Lower leg skin (tissue), 4 donors: ENCODE measurements around the gene NINJ2. TPM values are rescaled to one million over a fixed set of nuclear protein-coding genes. Genes with fewer than 3 reads are reported as not detected.

ENCODE experiments used
- DNase-seq, 2 donors: peaks; one replicate each; pipeline ENCODE4 v3.0.0-alpha.2; 2019; ENCODE audit warnings: low spot score in 2 of 2
- H3K4me3 ChIP-seq: fragments of 200-600 bp; sonication (generic); 2 replicates; pipeline ENCODE4 v1.5.1; 2017; ENCODE audit warnings: mild to moderate bottlenecking, low read depth; ENCODE audit not compliant: poor library complexity, severe bottlenecking
- POLR2A ChIP-seq, 2 donors: fragments of 450-650 bp; IDR thresholded peaks; one replicate each; pipeline ENCODE4 v1.6.1; 2016 to 2017; ENCODE audit warnings: antibody characterized with exemption in 2 of 2, mild to moderate bottlenecking in 1 of 2, moderate library complexity in 1 of 2
- WGBS, 2 donors: methylation state at CpG; one replicate each; pipeline ENCODE4 v1.1.5; 2018; 5-methylcytosine and 5-hydroxymethylcytosine counted together
- intact Hi-C: fragments of 100-400 bp; cut with DNase I; formaldehyde crosslinking; loops from one replicate; pipeline ENCODE4 v1.15.0; 2023; ENCODE audit warnings: low total_unique reads
- total RNA-seq, 4 donors: library from RNA; depleted of rRNA; stranded (reverse); fragments of >200 nt; gene quantifications; one replicate each; pipeline ENCODE4 v1.1.0, GENCODE V29; 2016
- TF ChIP-seq, protein P1 (sequence below), 3 donors: fragments of 450-650 bp; IDR thresholded peaks; one replicate each; pipeline ENCODE4 v1.5.1; 2016; ENCODE audit warnings: antibody characterized with exemption in 3 of 3, mild to moderate bottlenecking in 3 of 3, moderate library complexity in 2 of 3

The NINJ2 gene
- total RNA-seq, 4 donors from 2014 or later: 4.5 to 30.8 (median 11.5) TPM

DNA sequence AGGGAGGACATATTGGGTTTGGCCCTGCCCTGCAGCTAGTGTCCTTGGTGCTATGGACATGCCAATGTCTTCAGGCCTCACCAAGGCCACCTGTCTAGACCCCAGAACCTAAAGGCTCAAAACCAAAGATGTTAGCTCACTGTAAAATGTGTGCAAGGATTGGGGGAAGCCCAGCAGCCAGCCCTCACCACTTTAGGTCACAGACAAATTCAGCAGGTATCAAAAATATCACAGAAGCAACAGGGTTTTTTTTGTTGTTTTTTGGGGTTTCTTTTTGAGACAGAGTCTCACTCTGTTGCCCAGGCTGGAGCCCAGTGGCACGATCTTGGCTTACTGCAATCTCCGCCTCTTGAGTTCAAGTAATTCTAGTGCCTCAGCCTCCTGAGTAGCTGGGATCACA lies 29.0 kb upstream of the NINJ2 start:
- 83 to 89% methylated on average over 2 of the region's 2 CpGs for WGBS, 2 donors

DNA sequence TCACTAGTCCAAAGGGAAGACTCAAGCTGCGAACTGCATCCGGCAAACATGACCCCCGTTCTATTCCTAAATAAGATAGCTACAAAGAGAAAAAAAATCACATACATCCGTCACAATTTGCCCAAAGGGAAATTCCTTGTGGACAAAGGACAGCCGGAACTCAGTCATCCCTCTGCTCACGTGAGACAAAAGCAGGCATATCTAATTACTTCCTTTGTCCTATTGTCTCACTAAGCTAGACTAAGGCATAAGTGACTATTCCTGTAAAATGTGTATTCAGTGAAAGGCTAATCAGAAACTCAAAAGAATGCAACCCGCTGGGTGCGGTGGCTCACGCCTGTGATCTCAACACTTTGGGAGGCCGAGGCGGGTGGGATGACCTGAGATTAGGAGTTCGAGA lies 27.2 kb upstream of the NINJ2 start:
- 80 to 85% methylated on average over 12 of the region's 12 CpGs for WGBS, 2 donors
- H3K4me3 ChIP-seq: no peak overlapping the region
- no peak for DNase-seq
- TF ChIP-seq POLR2A (IDR thresholded peaks at IDR 0.05): no peak
- TF ChIP-seq, protein P1, sequence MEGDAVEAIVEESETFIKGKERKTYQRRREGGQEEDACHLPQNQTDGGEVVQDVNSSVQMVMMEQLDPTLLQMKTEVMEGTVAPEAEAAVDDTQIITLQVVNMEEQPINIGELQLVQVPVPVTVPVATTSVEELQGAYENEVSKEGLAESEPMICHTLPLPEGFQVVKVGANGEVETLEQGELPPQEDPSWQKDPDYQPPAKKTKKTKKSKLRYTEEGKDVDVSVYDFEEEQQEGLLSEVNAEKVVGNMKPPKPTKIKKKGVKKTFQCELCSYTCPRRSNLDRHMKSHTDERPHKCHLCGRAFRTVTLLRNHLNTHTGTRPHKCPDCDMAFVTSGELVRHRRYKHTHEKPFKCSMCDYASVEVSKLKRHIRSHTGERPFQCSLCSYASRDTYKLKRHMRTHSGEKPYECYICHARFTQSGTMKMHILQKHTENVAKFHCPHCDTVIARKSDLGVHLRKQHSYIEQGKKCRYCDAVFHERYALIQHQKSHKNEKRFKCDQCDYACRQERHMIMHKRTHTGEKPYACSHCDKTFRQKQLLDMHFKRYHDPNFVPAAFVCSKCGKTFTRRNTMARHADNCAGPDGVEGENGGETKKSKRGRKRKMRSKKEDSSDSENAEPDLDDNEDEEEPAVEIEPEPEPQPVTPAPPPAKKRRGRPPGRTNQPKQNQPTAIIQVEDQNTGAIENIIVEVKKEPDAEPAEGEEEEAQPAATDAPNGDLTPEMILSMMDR (IDR thresholded peaks at IDR 0.05): no peak
- intact Hi-C loops: no loop called here

More for the DNA sequence above, 29.0 kb upstream of the NINJ2 start:
- TF ChIP-seq, protein P1 (IDR thresholded peaks at IDR 0.05): no peak
- no peak for TF ChIP-seq POLR2A (IDR thresholded peaks at IDR 0.05)
- H3K4me3 ChIP-seq: no peak overlapping the region
- no peak for DNase-seq
- intact Hi-C loops: no loop called here

DNA sequence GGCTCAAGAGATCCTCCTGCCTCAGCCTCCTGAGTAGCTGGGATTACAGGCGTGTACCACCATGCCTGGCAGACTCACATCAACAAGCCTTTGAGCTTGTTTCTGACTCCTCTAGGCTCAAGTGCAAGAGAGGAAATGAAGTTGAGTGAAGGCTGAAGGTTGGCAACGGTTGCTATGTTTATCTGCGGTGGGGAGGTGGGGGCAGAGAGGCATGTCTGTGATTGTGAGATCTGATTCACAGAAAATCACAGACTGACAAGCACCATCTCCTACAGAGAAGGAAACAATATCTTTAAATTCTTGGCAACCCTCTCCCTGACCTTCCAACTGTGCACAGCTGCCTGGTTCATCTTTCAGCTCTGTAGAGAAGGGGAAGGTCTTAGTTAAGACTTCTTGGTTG lies 22.1 kb upstream of the NINJ2 start:
- no peak for TF ChIP-seq POLR2A (IDR thresholded peaks at IDR 0.05)
- TF ChIP-seq, protein P1 (IDR thresholded peaks at IDR 0.05): no peak
- H3K4me3 ChIP-seq: no peak overlapping the region
- no peak for DNase-seq
- intact Hi-C loops: no loop called here
- WGBS, 2 donors: 25 to 59% methylated on average over 3 of the region's 3 CpGs

DNA sequence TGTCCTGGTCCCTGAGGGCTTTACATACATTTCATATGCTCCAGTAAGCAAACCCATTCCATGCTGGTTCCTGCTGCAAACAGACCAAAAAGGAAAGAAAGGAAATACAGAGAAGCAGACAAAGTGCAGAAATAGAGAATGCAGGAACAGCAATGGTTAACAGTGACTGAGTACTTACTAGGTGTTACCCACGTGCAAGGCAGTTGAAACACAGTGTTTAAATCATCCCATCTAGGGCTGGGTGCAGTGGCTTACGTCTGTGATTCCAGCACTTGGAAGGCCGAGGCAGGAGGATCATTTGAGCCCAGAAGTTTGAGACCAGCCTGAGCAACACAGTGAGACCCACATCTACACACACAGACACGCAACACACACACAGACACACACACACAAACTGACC lies 21.2 kb upstream of the NINJ2 start:
- no peak overlapping the region for H3K4me3 ChIP-seq
- no peak for DNase-seq
- 63 to 69% methylated on average over 4 of the region's 4 CpGs for WGBS, 2 donors
- intact Hi-C loops: no loop called here
- TF ChIP-seq, protein P1 (IDR thresholded peaks at IDR 0.05): no peak
- TF ChIP-seq POLR2A (IDR thresholded peaks at IDR 0.05): no peak

DNA sequence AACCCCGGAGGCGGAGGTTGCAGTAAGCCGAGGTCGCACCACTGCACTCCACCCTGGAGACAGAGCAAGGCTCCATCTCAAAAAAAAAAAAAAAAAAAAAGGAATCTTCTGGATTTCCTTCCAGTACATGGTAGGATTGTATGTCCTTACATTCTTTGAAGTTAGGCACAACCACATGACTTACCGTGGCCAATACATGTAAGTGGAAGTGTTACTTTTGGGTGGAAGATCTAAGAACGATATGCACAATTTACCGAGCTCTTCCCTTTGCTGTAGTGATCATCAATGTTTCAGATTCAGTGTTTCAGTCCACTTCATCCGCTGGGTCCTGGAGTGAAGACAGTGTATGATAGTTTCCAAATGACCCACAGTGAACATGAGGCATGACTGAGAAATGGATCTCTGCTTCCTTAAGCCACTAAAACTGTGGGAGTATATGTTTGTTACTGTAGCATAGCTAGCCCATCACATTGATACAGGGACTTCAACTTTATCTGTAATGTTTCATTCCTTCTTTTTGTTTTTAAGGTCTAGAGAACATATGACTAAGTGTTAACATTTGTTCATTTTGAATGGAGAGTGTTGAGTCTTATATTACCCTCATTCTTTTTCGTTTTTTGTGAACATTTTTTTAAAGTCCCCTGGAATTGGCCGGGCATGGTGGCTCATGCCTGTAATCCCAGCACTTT lies 18.5 kb upstream of the NINJ2 start:
- no peak overlapping the region for H3K4me3 ChIP-seq
- TF ChIP-seq, protein P1 (IDR thresholded peaks at IDR 0.05): no peak
- intact Hi-C loops: no loop called here
- DNase-seq: no peak
- WGBS, 2 donors: 92 to 96% methylated on average over 10 of the region's 10 CpGs
